AG20443 (cell line): ENCODE measurements around the gene MRPS5.
"Not testable (repeated sequence)": the region's sequence is repeated elsewhere in the genome, so short reads cannot be mapped to it uniquely, and the experiment has no call there.

Source experiments
- DNase-seq: peaks from one replicate; pipeline ENCODE4 v3.0.0; 2012; ENCODE audit warnings: low spot score, mixed read lengths

Gene MRPS5

GRCh38 chr2:95121407-95122196 is at the start of gene MRPS5:
Gene MRPS5 (minus strand): TSS chr2:95121808. CDS start chr2:95121791, 17 bp downstream.
- DNase-seq, result peak; percentile 99

GRCh38 chr2:95166065-95166763 is 44.6 kb upstream of the MRPS5 start:
- DNase-seq, result no peak

- DNase-seq, result peak; percentile 99
Measured at GRCh38 chr2:95165371-95166064, 43.9 kb upstream of the MRPS5 start, which contains the start of gene ZNF2. Gene ZNF2 (plus strand): TSS chr2:95165809. CDS start chr2:95176227, 10,418 bp downstream.

GRCh38 chr2:95165030-95165370 is 43.4 kb upstream of the MRPS5 start:
- DNase-seq, result no peak

- DNase-seq, result peak; percentile 96
Measured at GRCh38 chr2:95159690-95160449, 38.3 kb upstream of the MRPS5 start, which contains the start of gene ZNF514. Gene ZNF514 (minus strand): TSS chr2:95159848. CDS start chr2:95153253, 6,595 bp downstream.

GRCh38 chr2:95158891-95159619 is 37.4 kb upstream of the MRPS5 start:
- DNase-seq, result peak; percentile 72

GRCh38 chr2:95158441-95158840 is 36.8 kb upstream of the MRPS5 start:
- DNase-seq, result no peak

- no peak for DNase-seq
Measured at GRCh38 chr2:95149397-95149984, 27.9 kb upstream of the MRPS5 start.

GRCh38 chr2:95143838-95144237 is 22.2 kb upstream of the MRPS5 start:
- DNase-seq, result no peak

GRCh38 chr2:95138702-95139101 is 17.1 kb upstream of the MRPS5 start:
- DNase-seq, result no peak

GRCh38 chr2:95122197-95122551 is 566 bp upstream of the MRPS5 start:
- no peak for DNase-seq

GRCh38 chr2:95121093-95121406 is 558 bp downstream of the MRPS5 start:
- DNase-seq, result no peak

GRCh38 chr2:95115418-95115817 is 6.2 kb downstream of the MRPS5 start:
- DNase-seq, result peak; percentile 81

GRCh38 chr2:95113464-95113863 is 8.1 kb downstream of the MRPS5 start:
- no peak for DNase-seq

- no peak for DNase-seq
Measured at GRCh38 chr2:95110395-95110794, 11.2 kb downstream of the MRPS5 start.

- DNase-seq, result no peak
Measured at GRCh38 chr2:95109260-95109659, 12.3 kb downstream of the MRPS5 start.

GRCh38 chr2:95106081-95106480 is 15.5 kb downstream of the MRPS5 start:
- no peak for DNase-seq

GRCh38 chr2:95104606-95105005 is 17.0 kb downstream of the MRPS5 start:
- DNase-seq, result no peak

- DNase-seq, result no peak
Measured at GRCh38 chr2:95099910-95100309, 21.7 kb downstream of the MRPS5 start.

GRCh38 chr2:95098273-95098672 is 23.3 kb downstream of the MRPS5 start:
- DNase-seq, result not testable (repeated sequence)
